Measurements from ENCODE around the gene COL6A2.

GRCh38 chr21:46064870-46065214 is 33.1 kb upstream of the COL6A2 start:
- TF ChIP-seq CTCF (IDR thresholded peaks at IDR 0.05) (no peak), POLR2A (IDR thresholded peaks at IDR 0.05) (no peak)

Data from uterus (tissue), 2 donors.